PFSK-1 (cell line): ENCODE data around the gene VEGFD.

Experiments used
- FOXP2 ChIP-seq: optimal IDR thresholded peaks from 2 replicates; pipeline ENCODE3; 2011; ENCODE audit warnings: borderline replicate concordance, control low read depth, inconsistent platforms; ENCODE audit not compliant: insufficient read depth; ENCODE audit errors: extremely low read length, extremely low read depth
- POLR2AphosphoS5 ChIP-seq: IDR thresholded peaks from 2 replicates; pipeline ENCODE4 v1.6.1; 2012; ENCODE audit warnings: low read depth, mild to moderate bottlenecking, control low read depth, low read length, moderate library complexity
- SIN3A ChIP-seq: IDR thresholded peaks from 2 replicates; pipeline ENCODE4 v1.6.1; 2012; ENCODE audit warnings: mild to moderate bottlenecking, low read length, moderate library complexity, borderline replicate concordance; ENCODE audit not compliant: insufficient read depth
- TAF1 ChIP-seq: IDR thresholded peaks from 2 replicates; pipeline ENCODE4 v1.6.1; 2012; ENCODE audit warnings: low read length, control low read depth, borderline replicate concordance; ENCODE audit not compliant: insufficient read depth
- TF ChIP-seq, protein P1 (sequence below), 2 experiments: IDR thresholded peaks; 2 replicates each; pipeline versions ENCODE4 v1.6.1 to v1.8.0; 2011 to 2012; ENCODE audit warnings: low read depth in 2 of 2, low read length in 2 of 2, control low read depth in 1 of 2, inconsistent platforms in 1 of 2, mild to moderate bottlenecking in 1 of 2, moderate library complexity in 1 of 2; ENCODE audit not compliant: insufficient read depth in 1 of 2

DNA sequence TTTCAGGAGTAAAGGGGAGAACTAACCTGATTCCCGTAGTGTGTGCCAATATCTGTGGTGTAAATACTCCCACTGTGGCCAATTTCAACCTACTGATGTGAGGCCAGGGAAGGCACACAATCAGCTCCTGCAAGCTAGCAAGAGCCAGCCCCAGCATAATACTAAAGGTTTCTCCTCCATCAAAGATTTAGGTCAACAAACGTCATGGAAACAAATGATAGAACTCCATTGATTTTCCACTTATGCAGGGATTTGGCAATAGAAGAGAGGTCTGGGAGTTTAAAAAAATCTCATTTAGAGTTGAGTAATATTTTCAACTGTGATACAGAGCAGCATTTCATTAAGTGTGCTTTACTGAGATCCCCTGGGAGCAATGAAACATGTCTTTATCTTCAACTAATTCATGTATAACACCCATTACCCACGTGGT is 15.8 kb upstream of the VEGFD start:
- TF ChIP-seq POLR2AphosphoS5 (no peak), TAF1 (no peak), SIN3A (no peak), FOXP2 (no peak)
- TF ChIP-seq, protein P1, sequence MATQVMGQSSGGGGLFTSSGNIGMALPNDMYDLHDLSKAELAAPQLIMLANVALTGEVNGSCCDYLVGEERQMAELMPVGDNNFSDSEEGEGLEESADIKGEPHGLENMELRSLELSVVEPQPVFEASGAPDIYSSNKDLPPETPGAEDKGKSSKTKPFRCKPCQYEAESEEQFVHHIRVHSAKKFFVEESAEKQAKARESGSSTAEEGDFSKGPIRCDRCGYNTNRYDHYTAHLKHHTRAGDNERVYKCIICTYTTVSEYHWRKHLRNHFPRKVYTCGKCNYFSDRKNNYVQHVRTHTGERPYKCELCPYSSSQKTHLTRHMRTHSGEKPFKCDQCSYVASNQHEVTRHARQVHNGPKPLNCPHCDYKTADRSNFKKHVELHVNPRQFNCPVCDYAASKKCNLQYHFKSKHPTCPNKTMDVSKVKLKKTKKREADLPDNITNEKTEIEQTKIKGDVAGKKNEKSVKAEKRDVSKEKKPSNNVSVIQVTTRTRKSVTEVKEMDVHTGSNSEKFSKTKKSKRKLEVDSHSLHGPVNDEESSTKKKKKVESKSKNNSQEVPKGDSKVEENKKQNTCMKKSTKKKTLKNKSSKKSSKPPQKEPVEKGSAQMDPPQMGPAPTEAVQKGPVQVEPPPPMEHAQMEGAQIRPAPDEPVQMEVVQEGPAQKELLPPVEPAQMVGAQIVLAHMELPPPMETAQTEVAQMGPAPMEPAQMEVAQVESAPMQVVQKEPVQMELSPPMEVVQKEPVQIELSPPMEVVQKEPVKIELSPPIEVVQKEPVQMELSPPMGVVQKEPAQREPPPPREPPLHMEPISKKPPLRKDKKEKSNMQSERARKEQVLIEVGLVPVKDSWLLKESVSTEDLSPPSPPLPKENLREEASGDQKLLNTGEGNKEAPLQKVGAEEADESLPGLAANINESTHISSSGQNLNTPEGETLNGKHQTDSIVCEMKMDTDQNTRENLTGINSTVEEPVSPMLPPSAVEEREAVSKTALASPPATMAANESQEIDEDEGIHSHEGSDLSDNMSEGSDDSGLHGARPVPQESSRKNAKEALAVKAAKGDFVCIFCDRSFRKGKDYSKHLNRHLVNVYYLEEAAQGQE (IDR thresholded peaks at IDR 0.05; ENCODE audit: insufficient read depth in 1 of 2, low read depth in 2 of 2, low read length in 2 of 2): no peak
